Medulla oblongata (tissue), 1 donor: ENCODE data around the gene TEX13D.

Source experiments
- DNase-seq: peaks from one replicate; pipeline ENCODE4 v3.0.0-alpha.2; 2015; ENCODE audit errors: extremely low spot score

Gene TEX13D

DNA sequence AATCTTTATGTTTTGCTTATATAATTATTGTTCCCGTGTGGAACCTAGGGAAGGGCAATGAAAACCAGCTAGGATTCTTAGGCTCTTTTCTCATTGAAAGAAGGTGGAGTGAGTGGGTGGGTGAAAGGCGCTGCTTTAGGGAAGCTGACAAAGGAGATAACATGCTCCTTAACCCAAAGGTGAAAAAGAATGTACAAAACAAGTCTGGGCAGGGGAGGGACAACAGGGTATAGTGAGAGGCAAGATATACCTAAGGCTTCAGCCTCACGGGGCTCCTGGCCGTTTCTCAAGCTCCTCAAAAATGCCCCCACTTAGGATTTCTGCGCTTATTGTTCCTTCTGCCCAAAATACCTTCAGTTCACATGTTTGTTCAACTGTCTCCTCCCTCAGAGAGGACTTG, 15.7 kb downstream of the TEX13D start:
- DNase-seq, result no peak

DNA sequence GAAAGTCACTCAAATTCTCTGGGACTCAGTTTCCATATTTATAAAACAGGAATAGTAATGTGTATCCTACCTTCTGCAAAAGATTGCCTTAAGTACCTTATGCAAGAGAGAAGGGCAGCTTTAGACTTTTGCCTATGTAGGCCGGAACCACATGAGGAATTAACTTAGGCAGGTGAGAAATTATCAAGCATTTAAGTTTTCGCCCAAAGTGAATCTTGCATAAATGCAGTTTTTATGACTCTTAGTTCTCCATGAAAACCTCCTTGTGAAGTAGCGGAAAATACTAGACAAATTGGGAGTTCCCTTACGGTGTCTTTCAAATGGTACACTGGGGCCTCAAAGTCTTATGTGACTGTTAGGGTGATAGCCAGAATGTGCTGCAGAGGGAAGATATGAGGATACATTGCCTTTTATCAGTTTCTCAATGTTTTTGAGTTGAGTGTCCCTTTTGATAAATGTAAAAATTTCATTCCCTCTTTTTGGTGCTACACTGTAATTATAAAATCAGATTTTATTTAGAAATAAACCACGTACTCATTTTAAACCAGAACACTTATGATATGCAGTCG, 16.5 kb downstream of the TEX13D start:
- no peak for DNase-seq

DNA sequence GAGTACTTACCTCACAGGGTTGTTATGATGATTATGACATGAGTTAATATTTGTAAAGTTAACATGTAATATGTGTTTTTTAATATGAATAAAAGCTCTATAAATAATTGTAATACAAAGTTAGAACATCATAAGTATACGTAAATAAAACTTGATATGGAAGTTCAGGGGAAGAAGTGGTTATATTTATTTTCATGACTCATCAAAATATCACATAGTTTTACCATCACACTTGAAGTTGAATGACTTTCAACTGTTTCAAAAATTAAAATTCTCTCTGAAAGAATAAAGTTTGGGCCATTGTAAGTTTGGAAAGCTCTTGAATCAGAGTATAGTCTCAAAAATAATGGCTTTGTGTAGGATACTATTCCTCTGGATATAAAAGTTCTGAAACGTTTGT, 22.2 kb downstream of the TEX13D start:
- no peak for DNase-seq

DNA sequence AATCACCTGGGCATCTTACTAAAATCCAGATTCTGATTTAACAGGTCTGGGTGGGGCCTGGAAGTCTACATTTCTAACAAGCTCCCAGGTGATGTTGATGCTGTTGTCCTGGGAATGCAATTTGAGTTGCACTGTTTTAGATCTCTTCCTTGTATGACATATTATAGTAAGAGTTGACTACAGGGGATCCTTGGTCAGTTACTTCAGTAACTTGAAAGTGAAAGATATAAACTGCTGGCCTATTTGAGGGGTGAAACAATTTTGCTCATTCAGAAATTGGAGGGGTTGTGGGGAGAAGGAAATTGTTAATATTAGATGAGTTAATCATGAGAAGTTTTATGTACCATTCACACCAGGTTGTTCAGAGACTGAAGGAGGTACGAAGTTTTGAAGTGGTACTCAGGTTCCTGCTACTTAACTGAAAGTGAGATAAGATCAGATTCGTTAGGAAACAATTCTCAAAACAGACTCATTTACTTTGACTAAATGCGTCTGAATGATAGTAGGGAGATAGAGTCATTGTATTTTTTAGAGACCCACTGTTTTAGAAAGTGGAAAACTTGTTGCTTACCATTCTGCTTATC, 26.4 kb downstream of the TEX13D start:
- DNase-seq, result no peak

DNA sequence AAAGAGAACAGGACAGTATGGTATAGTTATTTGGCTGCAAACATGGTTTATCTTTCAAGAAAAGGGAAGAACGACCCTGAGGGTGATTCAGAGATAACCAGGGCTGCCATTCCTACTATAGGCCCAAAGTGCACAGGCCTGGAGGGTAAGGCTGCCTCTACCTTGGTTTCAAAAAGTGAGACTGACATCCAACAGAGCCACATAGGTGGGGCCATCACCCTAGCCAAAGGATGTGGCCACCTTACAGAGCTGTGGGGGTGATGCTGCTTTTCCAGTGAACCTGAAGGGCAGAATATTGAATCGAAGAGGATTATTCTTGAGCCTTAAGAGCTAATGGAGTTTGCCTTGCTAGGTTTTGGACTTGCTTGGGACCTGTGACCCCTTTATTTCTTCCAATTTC, 29.6 kb downstream of the TEX13D start:
- no peak for DNase-seq

DNA sequence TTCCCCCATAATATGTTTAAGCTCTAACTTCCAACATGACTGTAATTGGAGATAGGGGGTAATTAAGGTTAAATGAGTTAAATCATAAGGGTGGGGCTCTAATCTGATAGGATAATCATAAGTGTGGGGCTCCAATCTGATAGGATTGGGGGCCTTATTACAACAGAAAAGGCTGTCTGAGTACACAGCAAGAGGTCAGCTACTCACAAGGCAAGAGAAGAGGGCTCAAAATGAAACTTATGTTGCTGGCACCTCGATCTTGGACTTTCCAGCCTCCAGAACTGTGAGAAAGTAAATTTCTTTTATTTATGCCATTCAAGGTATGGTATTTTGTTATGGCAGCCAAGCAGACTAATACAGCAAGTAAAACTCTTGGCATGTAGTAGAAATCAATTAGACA, 30.3 kb downstream of the TEX13D start:
- DNase-seq, result no peak

DNA sequence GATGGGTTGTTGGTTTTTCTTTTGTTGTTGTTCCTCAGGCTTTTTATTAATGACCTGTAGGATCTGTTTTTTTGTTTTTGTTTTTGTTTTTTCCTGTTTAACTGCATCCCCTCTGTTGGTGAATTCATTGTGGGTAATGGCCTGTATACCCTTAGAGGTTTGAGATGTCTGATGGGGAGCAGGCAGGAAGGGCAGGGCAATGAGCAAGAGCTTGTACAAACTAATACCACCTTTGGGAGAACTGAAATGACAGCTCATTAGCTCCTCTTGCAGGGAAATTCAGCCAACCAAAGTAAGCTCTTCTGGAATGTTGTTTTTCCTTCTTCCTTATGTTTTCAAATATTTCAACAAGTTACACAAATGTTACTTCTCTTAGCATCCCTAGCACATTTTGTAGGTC, 37.3 kb downstream of the TEX13D start:
- DNase-seq, result no peak

DNA sequence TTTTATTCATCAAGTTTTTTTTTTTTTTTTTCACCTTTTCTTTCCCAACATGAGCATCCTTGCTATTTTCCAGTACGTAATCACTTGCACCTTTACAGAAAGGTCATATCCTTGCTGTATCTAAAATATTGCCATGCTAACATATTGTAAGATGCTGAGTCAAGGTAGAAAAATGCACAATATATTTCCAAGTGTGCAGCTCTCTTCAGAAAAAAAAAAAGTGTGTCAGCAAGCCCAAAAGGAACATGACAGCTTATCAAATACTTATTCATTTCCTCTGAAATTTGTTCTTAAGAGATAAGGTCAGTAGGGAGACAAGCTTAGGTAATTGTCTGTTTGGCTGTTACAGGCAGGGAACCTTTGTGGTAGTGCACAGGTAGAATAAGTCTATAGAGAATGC, 40.9 kb downstream of the TEX13D start:
- DNase-seq, result no peak

DNA sequence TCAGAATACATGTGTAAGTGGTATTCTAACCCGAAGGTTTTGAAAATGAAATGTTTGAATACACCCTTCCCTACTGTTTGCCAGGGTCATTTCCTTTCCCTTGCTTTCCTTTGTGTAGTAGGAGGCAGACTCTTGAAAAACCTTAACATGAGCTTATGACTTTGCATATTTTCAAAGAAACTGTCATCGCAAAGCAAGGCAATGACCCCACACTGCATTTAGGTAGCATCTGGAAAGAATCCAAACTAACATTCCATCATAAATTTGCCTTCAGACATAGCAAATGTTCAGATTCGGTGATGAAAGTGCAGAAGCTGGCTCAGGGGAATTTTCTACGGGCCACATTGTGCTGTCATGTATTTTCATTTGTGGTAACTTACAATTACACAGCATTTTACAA, 46.2 kb downstream of the TEX13D start:
- no peak for DNase-seq

DNA sequence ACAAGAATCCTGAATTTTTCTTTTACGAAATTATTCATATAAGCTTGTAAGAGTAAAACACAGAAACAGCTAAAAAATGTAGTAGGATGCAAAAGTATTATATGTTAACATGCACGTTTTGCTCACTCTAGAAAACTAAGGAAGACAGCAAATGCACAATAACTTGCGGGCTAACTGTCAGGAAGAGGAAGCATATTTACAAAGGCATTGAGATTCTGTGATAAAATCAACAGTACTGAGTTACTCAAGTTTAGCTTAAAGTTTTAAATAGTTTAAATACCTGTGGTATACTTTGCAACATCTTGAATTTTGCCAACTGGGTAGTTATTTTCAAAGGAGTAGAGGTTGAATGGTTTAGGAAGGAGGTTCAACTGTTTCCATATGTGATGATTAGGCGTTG, 50.9 kb downstream of the TEX13D start:
- no peak for DNase-seq

DNA sequence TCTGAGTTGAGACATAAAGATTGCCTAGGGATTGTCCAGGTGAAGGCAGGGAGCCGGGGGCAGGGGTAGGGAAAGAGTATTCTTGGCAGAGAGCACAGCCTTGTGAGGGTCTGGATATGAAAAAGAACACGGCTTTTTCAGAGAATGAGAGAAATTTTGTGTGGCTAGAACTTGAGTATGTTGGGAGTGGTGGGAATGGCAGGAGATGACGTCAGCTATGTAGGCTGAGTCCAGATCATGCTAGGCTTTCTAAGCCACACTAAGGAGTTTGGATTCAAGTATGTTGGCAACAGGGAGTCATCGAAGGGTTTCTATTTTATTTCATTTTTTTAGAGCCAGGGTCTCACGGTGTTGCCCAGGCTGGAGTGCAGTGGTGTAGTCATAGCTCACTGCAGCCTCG, 53.9 kb downstream of the TEX13D start:
- no peak for DNase-seq
